Kidney tubule cell (primary cell): Measurements from ENCODE around the gene ZNF343.
"Not testable (repeated sequence)": the region's sequence is repeated elsewhere in the genome, so short reads cannot be mapped to it uniquely, and the experiment has no call there.

ENCODE experiments used
- DNase-seq: peaks from one replicate; pipeline ENCODE4 v3.0.0-alpha.2; 2018; ENCODE audit warnings: low spot score

ZNF343 gene

DNA sequence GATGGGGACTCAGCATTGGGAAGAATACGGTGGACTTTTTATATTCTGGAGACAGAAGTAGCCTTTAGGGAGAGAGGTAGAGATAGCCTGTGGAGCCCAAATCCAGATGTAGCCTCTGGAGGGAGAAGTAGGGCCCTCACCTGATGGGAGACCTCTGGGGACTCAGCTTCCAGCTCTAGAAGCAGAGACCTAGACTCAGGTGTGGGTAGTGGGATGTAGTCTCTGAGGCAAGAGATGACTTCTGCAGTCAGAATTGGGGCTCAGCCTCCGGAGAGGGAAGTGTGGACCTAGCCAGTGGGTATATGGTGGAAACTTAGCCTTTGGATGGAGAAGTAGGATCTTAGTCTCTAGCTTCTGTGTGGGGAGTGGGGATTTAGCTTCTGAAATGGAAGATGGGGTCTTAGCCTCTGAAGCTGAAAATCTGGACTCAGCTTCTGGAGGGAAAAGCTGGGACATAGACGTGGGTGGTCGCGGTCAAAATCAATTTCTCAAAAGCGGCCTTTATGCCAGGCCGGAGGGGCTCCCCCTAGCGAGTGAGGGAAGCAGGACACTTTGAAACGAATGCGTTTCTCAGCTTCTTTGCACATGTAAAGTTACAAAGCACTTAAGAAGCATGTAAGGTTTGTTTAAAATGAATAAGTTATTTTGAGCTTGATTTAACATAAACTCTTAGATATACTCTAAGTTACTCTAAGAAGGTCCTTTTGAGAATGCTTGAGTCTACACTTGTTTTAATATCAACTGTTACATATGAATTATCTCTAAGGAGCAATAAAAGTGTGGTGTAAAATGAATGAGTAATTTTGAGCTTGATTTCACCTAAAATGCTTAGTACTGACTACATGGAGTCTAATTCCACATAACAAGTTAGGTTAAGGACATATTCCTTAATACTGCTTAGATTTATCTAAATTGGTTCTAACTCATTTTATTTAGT is 12.9 kb upstream of the ZNF343 start:
- peak; percentile 38 for DNase-seq

DNA sequence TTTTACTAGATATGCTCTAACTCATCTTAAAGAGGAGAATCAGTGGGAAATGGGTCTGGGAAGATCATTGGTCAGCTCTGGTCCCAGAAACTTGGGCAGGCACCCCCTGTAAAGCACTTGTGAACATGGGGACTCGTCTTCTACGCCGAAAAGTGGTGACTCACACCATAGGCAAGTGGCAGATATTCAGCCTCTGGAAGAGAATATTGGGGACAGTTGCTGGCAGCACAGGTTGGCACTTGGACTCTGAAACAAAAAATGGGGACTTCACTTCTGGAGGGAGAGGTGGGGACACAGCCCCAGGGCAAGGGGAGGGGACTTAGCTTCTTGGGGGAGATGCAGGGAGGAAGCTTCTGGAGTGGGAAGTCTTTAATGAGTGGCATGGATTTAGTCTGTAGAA is 11.9 kb upstream of the ZNF343 start:
- no peak for DNase-seq

DNA sequence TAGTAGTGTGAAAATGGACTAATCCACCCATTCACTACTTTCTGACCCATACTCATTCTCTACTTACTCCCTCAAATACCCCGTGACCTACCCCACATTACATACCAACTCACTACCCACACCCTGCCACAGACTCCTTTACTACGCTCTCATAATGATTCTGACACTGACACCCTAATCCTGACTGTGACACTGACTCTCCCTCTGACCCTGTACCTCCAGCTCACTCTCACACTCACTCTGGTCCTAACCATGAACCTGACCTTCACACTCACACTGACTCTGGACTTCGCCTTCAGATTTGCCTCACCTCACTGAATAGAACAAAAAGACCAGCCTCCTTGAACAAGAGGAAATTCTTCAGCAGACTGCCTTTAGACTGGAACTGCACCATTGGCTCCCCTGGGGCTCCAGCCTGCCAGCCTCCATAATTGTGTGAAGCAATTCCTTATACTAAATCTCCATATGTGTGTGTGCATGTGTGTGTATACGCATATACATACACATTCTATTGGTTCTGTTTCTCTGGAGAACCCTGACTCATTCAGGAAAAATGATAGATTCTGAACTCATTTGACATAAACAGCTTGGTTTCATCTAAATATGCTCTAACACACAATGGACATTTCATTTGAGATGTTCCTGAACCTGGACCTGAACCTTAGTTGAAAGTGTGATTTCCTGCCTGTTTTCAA is 10.5 kb upstream of the ZNF343 start:
- DNase-seq = no peak

DNA sequence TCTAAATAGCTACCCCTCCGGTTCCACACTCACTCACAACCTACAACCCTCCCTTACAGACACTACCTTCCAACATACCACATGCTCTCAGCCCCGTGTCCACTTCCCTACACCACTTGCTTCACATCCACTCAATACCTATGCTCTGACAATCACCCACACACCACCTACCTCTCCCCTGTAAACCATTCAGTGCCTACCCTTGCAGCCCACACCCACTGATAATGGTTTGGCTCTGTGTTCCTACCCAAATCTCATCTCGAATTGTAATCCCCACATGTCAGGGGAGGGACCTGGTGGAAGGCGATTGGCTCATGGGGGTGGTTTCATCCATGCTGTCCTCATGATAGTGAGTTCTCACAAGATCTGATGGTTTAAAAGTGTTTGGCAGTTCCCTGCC is 9.8 kb upstream of the ZNF343 start:
- DNase-seq = no peak

DNA sequence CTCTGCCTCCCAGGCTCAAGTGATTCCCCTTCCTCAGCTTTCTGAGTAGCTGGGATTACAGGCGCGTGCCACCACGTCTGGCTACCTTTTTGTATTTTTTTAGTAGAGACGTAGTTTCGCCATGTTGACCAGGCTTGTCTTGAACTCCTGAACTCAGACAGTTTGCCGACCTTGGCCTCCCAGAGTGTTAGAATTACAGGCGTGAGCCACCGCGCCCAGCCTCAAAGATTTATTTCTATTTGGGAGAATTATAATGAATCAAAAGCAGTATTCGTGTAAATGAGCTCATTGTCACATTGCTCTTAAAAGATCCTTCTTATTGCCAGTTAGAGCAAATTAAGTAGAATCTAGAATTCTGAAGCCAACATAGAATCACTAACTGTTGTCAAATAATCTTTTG is 9.4 kb upstream of the ZNF343 start:
- no peak for DNase-seq

DNA sequence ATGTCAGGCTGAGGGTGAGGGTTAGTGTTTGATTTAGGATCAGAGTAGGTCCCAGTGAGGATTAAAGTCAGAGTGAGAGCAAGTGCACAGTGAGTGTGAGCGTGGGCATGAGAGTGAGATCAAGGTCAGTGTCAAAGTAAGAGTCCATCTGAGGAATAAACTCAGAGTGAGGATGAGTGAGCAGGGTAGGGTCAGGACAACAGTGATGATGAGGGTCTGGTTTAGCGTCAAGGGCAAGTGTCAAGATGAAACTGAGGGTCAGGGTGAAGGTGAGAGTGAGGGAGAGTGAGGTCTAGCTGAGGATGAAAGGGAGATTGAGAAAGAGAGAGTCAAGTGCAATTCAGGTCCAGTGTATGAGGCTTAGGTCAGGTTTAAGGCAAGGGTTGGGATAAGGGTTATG is 7.7 kb upstream of the ZNF343 start:
- DNase-seq = no peak

DNA sequence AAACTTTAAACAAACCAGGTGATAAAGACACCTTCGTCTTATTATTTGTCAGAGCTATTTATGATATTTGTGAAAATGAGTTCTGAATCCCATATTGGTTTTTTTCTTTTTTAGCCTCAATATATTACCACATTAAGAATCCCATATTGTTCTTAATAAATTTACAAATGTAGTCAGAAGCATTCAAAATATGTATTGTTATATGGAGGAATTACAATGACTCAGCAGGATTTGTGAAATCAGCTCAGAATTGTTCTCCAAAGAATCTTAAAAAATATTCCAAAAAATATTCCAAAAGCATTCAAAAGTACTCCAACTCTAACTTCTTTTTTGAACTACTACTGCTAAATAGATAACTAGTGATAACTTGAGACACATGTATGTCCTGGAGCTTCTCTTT is 6.5 kb upstream of the ZNF343 start:
- no peak for DNase-seq

DNA sequence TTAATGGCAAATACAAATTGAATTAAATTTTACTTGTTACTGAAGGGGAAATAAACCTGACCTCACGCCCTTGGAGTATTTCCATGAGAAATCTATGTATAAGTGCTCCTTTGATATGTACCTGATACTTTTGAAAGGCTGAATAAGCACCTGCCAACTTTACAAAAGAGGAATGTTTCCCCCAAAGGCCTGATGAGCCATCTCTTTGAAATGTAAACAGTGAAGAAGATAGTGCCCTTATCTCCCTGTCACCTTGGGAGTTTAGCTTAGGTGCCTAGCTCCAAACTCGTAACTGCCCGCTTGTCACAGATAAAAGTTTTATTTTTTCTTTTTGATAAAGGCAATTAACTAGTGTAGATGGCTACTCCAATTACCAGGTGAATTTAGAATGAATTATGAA is 1.1 kb upstream of the ZNF343 start:
- DNase-seq = no peak

DNA sequence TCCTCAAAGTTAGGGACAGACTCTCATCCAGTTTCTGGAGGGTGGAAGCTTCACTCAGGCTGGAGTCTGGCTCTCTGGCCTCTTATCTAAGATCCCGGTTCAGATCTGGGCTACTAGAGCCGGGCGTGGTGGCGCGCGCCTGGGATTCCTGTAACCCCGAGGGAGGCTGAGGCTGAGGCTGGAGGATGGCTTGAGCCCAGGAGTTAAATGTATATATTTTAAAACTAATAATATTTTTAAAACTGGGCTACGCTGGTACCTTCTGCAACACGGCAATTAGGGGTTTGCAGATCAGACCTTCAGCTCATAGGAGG is 710 bp upstream of the ZNF343 start:
- no peak for DNase-seq

DNA sequence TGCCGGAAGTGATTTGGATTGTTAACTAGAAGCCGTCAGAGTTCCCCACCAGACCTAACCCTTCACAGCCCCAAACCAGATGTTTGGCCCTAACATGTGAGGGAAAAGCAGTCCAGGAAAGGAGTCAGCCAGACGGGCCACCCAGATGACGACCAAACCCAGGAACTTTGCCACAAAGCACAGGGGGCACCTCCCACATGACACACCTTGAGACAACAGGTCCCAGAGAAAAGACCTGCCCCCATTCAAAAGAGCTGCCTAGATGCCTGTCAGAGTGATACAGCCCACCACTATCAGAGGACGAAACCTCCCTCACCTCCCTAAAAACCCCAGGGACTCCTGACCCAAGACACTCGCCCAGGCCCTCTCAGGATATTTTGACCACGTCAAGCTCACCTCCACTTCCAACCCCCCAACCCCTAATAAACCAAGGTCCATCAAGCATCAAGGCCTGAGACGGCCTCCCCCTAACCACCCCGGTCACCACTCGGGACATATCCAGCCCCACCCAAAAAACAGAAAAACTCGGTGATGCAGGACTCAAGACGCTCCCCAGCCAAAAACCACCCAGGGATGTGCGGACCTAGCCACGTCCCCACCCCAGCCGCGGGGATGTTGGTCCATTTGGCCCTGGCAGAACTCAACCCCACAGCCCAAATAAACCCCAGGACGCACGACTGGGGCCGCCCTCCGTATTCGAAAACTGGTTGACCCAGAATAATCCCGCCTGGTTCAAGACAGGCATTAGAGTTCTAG is 662 bp downstream of the ZNF343 start:
- peak; percentile 55 for DNase-seq

DNA sequence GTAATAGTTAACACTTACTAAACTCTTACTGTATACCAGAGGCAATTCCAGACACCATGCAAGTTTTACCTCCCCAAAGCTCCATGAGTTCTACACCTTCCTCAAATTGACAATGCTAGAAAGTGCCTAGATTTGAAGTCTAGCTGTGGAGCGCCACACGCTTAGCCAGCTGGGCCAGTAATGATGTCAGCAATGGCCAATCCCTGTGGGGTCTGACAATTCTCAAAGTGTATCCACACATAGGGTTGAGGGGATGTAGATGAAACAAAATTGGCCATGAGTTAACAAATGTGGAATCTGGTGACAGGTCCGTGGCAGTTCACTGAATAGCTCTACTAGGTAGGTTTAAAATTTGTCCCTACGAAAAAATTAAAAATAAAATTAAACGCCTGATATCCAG is 1.3 kb downstream of the ZNF343 start:
- DNase-seq = peak; percentile 14

DNA sequence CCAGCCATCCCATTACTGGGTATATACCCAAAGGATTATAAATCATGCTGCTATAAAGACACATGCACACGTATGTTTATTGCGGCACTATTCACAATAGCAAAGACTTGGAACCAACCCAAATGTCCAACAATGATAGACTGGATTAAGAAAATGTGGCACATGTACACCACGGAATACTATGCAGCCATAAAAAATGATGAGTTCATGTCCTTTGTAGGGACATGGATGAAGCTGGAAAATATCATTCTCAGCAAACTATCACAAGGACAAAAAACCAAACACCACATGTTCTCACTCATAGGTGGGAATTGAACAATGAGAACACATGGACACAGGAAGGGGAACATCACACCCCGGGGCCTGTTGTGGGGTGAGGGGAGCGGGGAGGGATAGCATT is 2.3 kb downstream of the ZNF343 start:
- DNase-seq = not testable (repeated sequence)

DNA sequence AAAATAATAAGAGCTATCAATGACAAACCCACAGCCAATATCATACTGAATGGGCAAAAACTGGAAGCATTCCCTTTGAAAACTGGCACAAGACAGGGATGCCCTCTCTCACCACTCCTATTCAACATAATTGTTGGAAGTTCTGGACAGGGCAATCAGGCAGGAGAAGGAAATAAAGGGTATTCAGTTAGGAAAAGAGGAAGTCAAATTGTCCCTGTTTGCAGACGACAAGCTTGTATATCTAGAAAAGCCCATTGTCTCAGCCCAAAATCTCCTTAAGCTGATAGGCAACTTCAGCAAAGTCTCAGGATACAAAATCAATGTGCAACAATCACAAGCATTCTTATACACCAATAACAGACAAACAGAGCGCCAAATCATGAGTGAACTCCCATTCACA is 3.9 kb downstream of the ZNF343 start:
- DNase-seq = not testable (repeated sequence)

DNA sequence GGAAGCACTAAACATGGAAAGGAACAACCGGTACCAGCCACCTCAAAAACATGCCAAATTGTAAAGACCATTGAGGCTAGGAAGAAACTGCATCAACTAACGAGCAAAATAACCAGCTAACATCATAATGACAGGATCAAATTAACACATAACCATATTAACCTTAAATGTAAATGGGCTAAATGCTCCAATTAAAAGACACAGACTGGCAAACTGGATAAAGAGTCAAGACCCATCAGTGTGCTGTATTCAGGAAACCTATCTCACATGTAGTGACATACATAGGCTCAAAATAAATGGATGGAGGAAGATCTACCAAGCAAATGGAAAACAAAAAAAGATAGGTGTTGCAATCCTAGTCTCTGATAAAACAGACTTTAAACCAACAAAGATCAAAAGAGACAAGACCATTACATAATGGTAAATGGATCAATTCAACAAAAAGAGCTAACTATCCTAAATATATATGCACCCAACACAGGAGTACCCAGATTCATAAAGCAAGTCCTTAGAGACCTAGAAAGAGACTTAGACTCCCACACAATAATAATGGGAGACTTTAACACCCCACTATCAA is 5.8 kb downstream of the ZNF343 start:
- not testable (repeated sequence) for DNase-seq

DNA sequence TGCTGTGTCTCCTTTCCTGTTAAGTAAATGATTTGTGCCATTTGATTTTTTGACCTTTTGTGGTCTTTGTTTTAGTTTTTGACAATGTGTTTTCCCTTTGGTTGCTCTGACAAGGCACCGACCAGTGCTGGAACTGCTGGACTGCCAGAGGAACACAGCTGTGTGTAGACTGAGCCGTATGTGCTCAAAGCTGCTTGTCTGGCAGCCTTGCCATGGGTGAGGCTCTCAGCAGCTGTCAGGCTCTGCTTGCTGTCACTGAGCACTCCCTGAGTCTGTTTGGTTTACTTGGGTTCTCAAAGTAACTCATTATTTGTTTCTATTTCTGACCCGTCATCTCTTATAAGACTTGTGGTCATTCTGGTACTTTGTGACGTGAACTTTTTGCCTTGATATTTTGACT is 23.1 kb downstream of the ZNF343 start:
- DNase-seq = no peak

DNA sequence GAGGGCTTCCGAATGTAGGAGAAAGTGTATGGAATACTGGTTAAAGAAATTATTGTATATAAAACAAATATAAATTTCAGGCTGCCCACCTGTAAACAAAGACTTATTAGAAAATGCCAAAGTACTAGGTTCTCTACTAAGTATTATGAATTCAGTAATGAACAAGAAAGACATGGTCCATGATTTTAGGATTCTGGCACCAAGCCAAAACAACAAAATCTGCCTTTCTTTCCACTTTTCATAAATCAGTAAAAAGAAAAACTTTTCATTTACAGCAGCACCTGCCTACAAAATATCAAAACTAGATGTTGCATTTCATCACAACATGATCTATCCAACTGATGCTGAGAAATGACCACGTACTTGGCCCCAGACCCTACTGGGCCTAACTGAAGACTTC is 23.6 kb downstream of the ZNF343 start:
- DNase-seq = no peak

DNA sequence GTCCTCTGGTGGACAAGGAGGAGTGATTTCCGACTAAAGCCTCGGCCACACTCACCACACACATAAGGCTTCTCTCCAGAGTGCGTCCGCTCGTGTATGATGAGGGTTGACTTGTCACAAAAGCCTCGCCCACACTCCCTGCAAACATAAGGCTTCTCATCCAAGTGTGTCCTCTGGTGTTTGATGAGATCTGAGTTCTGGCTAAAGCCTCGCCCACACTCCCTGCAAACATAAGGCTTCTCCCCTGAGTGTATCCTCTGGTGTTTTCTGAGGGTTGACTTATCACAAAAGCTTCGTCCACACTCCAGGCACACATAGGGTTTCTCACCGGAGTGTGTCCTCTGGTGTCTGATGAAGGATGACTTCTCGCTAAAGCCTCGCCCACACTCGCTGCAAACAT is 25.2 kb downstream of the ZNF343 start:
- DNase-seq = no peak

DNA sequence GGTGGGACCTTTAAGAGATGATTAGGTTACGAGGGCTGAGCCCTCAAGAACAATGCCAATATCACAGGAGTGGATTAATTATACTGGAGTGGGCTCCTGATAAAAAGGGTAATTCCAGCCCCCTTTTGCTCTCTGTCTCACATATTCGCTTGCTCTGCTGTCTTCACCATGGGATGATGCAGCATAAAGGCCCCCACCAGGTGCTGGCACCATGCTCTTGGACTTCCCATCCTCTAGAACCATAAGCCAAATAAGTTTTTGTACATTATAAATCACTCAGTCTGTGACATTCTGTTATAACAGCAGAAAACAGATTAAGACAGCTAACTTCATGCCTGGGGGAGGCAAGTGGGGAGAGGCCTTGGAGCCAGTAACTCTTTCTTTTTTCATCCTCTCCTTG is 28.3 kb downstream of the ZNF343 start:
- no peak for DNase-seq

DNA sequence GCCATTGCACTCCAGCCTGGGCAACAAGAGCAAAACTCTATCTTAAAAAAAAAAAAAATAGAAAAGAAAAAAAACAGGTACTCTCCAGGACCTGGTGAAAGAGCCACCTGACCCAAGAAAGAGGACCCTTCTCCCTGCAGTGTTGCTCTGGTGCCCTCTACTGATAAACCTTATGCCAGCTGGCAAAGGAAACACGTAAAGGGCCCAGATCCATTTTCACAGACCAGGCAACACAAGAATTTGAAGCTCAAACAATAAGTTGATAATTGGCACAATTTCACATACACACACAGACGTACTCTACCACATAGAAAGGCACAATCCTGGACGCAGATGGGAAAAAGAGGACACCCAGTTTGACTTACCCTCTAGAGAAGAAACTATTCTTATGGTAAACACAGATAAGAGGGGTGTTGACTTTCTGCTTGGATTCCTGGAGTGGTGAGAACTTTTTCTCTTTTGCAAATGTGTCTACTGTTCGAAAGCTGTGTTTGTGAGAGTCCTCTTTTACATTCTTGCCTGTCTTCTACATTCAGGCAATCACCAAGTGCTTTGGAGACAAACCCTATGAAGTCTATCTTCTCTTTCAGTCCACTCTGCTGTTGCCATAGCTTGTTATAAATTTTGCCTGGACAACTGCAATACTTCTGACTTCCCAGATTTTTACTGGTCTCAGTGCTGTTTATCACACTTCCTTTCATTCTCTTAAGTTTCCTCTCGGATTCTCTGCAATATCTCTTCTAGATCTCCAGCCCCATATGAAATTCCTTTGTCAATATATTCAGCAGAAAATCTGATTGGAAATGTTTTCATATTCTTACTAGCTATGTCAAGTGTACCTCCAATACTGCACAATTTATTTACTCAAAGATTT is 31.7 kb downstream of the ZNF343 start:
- DNase-seq = no peak

DNA sequence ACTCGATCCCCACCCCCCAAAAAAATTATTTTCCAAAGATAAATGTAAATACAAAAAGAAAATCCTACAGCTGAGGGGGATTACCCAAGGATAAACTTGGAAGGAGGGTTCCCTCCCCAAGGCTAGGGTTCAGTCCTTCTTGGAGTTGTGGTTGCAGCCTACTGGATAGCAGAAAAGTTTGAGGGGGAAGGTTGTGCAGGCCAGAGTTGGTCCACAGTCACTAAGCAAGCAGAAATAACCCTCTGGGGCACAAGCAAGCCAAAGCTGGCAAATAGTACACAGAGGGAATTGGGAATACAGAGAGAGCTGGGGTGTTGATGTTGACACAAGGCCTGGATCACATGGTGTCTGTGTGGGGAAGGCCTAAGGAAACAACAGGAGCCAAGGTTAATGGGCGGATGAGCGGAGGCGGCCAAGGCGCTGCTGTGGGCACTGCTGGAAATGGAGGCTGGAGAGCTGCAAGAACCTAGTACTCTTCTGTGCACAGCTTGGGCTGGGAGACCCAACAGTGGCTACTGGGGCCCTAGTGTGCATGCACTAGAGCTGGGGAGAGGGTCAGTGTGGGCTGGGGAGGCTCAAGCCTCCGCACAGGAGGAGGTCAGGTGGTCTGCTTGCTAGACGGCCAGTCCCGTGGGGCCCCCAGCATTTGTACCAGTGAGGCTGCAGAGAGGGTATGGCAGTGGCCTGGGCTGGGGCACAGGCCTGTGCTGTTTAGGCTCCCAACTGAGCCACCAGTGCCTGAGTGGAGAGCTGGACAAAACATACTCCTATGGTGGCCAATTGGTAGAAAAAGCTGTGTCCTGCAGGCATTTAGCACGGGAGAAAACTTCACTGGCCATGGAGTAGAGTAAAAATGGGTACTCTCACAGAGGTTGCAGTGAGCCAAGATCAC is 32.6 kb downstream of the ZNF343 start:
- no peak for DNase-seq

DNA sequence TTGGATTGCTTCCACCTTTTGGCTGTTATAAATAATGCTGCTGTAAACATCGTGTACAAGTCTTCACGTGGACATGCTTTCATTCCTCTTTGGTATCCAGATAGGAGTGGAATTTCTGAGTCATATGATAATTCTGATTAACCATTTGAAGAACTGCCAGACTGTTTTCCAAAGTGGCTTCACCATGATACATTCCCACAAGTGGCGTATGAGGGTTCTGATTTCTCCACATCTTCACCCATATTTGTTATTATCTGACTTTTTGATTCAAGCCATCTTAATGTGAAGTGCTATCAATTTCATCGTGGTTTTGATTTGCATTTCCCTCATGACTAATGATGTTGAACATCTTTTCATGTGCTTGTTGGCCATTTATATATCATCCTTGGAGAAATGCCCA is 35.2 kb downstream of the ZNF343 start:
- peak; percentile 47 for DNase-seq
